ENCODE measurements around the gene MAGI2. TPM values are rescaled to one million over a fixed set of nuclear protein-coding genes. Genes with fewer than 3 reads are reported as not detected.

The MAGI2 gene
- total RNA-seq, 1 experiment from 2014 or later = 0.22 TPM

- RAD21 ChIA-PET (ENCODE audit: low non-redundant PET in 1 of 2, low total read pairs in 2 of 2, uncharacterized antibody in 2 of 2, unreplicated experiment in 2 of 2) = interaction anchor here in 1 of 2 experiments (0.6 kb wide), 1 partner anchor 551 kb away, joined by 5 read pairs; no protein-coding TSS in a partner anchor
- BruUV-seq (replicated peaks) = no TSS peak
- TF ChIP-seq CTCF (IDR thresholded peaks at IDR 0.05 in 2 of 3, conservative IDR thresholded peaks at IDR 0.05 in 1 of 3; ENCODE audit: borderline replicate concordance in 1 of 3, insufficient read depth in 1 of 3, low read depth in 2 of 3, low read length in 2 of 3) (peak in 2 of 3 experiments; percentile 45 to 52; a peak in 5 of 6 replicates), FOSL1 (IDR thresholded peaks at IDR 0.05; ENCODE audit: low read depth) (no peak)
- H3K9me2 ChIP-seq (ENCODE audit: insufficient read depth) = no peaks in the 10 kb centered on the region
- no peaks in the 10 kb centered on the region for H3K27me3 ChIP-seq (ENCODE audit: insufficient read depth, low read length)
- POLR2A ChIA-PET = no interaction called here
- H3K4me2 ChIP-seq (ENCODE audit: low read length) = no peak overlapping the region
- ATAC-seq (peak; percentile 87), DNase-seq (ENCODE audit: low read depth, low spot score) (no peak)
- H3K27ac ChIP-seq (ENCODE audit: low read depth, low read length) = no peak overlapping the region
- no peaks in the 10 kb centered on the region for H3K4me1 ChIP-seq (ENCODE audit: control insufficient read depth in 1 of 2, insufficient read depth in 2 of 2, low read length in 2 of 2)
- no peaks in the 10 kb centered on the region for H4K20me1 ChIP-seq (ENCODE audit: insufficient read depth)
- no peak overlapping the region for H2AFZ ChIP-seq (ENCODE audit: low read depth, low read length, poor library complexity, severe bottlenecking)
- H3K36me3 ChIP-seq (ENCODE audit: control insufficient read depth in 1 of 2, insufficient read depth in 2 of 2, low read length in 2 of 2) = no peaks in the 10 kb centered on the region
- intact Hi-C loops (cut with micrococcal nuclease) = no loop called here
- no peaks in the 10 kb centered on the region for H3K79me2 ChIP-seq (ENCODE audit: insufficient read depth, low read length)
- H3K9ac ChIP-seq (ENCODE audit: low read length) = no peak overlapping the region
- CTCF ChIA-PET = no interaction called here
- no peak overlapping the region for H3K4me3 ChIP-seq (replicated peaks in 1 of 2; ENCODE audit: low read depth in 1 of 2, low read length in 2 of 2)
- H3K9me3 ChIP-seq (ENCODE audit: control insufficient read depth in 1 of 2, insufficient read depth in 1 of 2, low read depth in 1 of 2, low read length in 2 of 2) = no peaks in the 10 kb centered on the region
Measured at GRCh38 chr7:77995717-77996116, 1457.8 kb downstream of the MAGI2 start.

GRCh38 chr7:77993838-77994237 is 1459.6 kb downstream of the MAGI2 start:
- no peaks in the 10 kb centered on the region for H3K79me2 ChIP-seq (ENCODE audit: insufficient read depth, low read length)
- TF ChIP-seq, protein P1, sequence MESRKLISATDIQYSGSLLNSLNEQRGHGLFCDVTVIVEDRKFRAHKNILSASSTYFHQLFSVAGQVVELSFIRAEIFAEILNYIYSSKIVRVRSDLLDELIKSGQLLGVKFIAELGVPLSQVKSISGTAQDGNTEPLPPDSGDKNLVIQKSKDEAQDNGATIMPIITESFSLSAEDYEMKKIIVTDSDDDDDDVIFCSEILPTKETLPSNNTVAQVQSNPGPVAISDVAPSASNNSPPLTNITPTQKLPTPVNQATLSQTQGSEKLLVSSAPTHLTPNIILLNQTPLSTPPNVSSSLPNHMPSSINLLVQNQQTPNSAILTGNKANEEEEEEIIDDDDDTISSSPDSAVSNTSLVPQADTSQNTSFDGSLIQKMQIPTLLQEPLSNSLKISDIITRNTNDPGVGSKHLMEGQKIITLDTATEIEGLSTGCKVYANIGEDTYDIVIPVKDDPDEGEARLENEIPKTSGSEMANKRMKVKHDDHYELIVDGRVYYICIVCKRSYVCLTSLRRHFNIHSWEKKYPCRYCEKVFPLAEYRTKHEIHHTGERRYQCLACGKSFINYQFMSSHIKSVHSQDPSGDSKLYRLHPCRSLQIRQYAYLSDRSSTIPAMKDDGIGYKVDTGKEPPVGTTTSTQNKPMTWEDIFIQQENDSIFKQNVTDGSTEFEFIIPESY (IDR thresholded peaks at IDR 0.05; ENCODE audit: extremely low read depth, insufficient replicate concordance, low read length) = no peak
- no peak for TF ChIP-seq CTCF (IDR thresholded peaks at IDR 0.05 in 2 of 3, conservative IDR thresholded peaks at IDR 0.05 in 1 of 3; ENCODE audit: borderline replicate concordance in 1 of 3, insufficient read depth in 1 of 3, low read depth in 2 of 3, low read length in 2 of 3)
- no peak for TF ChIP-seq YY1 (IDR thresholded peaks at IDR 0.05; ENCODE audit: extremely low read depth, insufficient replicate concordance, low read depth, low read length)
- no peak for TF ChIP-seq MAX (IDR thresholded peaks at IDR 0.05)
- TF ChIP-seq ZFX (IDR thresholded peaks at IDR 0.05) = no peak
- no peak for TF ChIP-seq EZH2 (IDR thresholded peaks at IDR 0.05)
- no peak for TF ChIP-seq POLR2A (IDR thresholded peaks at IDR 0.05; ENCODE audit: borderline replicate concordance, extremely low read depth, insufficient read depth, insufficient read length)
- TF ChIP-seq CBX3 (IDR thresholded peaks at IDR 0.05; ENCODE audit: low read depth) = no peak
- no peak for TF ChIP-seq ZNF274 (IDR thresholded peaks at IDR 0.05; ENCODE audit: low read depth, low read length)
- no peak overlapping the region for H2AFZ ChIP-seq (ENCODE audit: low read depth, low read length, poor library complexity, severe bottlenecking)
- POLR2A ChIA-PET = no interaction called here
- no peak overlapping the region for H3K27ac ChIP-seq (ENCODE audit: low read depth, low read length)
- H4K20me1 ChIP-seq (ENCODE audit: insufficient read depth) = no peaks in the 10 kb centered on the region
- H3K36me3 ChIP-seq (ENCODE audit: control insufficient read depth in 1 of 2, insufficient read depth in 2 of 2, low read length in 2 of 2) = no peaks in the 10 kb centered on the region
- intact Hi-C loops (cut with micrococcal nuclease) = no loop called here
- H3K9ac ChIP-seq (ENCODE audit: low read length) = no peak overlapping the region
- no peaks in the 10 kb centered on the region for H3K9me3 ChIP-seq (ENCODE audit: control insufficient read depth in 1 of 2, insufficient read depth in 1 of 2, low read depth in 1 of 2, low read length in 2 of 2)
- H3K27me3 ChIP-seq (ENCODE audit: insufficient read depth, low read length) = no peaks in the 10 kb centered on the region
- BruUV-seq (replicated peaks) = no TSS peak
- CTCF ChIA-PET = interaction anchor here (2.0 kb wide), 1 partner anchor 27 kb away, joined by 5 read pairs; no protein-coding TSS in a partner anchor
- H3K4me3 ChIP-seq (replicated peaks in 1 of 2; ENCODE audit: low read depth in 1 of 2, low read length in 2 of 2) = no peak overlapping the region
- no peak for DNase-seq (ENCODE audit: low read depth, low spot score)
- H3K4me1 ChIP-seq (ENCODE audit: control insufficient read depth in 1 of 2, insufficient read depth in 2 of 2, low read length in 2 of 2) = peaks cover 0 to 10% of the 10 kb centered on the region in 2 experiments; a peak in 2 of 4 replicates
- RAD21 ChIA-PET (ENCODE audit: low non-redundant PET in 1 of 2, low total read pairs in 2 of 2, uncharacterized antibody in 2 of 2, unreplicated experiment in 2 of 2) = no interaction called here
- no peak overlapping the region for H3K4me2 ChIP-seq (ENCODE audit: low read length)
- ATAC-seq = no peak
- no peaks in the 10 kb centered on the region for H3K9me2 ChIP-seq (ENCODE audit: insufficient read depth)
